Measurements from ENCODE around the gene RNF138. TPM values are rescaled to one million over a fixed set of nuclear protein-coding genes. Genes with fewer than 3 reads are reported as not detected.

RNF138 gene
- total RNA-seq, 1 experiment from 2014 or later: 61.8 TPM

DNA sequence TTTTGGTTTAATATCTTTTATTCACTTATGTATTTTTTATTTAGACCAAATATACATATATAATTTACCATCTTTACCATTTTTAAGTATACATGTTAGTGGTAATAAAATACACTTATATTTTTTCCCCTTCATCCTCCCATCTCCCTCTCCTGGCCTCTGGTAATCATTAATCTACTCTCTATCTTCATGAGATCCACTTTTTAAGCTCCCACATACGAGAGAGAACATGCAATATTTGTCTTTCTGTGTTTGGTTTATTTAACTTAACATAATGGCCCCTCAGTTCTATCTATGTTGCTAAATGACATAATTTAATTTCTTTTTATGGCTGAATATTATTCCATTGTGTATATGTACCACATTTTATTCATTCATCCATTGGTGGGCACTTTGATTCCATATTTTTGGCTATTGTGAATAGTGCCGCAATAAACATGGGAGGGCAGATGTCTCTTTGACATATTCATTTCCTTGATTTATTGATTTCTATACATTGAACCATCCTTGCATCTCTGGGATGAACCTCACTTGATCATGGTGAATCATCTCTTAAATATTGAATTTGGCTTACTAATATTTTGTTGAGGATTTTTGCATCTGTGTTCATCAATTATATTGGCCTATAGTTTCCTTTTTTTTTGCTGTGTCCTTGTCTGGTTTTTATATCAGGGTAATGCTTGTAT, 56.7 kb downstream of the RNF138 start:
- H3K4me1 ChIP-seq (ENCODE audit: insufficient read depth, low read length, poor library complexity, severe bottlenecking): no peaks in the 10 kb centered on the region
- no peak overlapping the region for H3K27ac ChIP-seq (ENCODE audit: low read depth, low read length, poor library complexity, severe bottlenecking)
- POLR2A ChIA-PET (ENCODE audit: low non-redundant PET): no interaction called here
- DNase-seq (ENCODE audit: low spot score): no peak
- no peaks in the 10 kb centered on the region for H3K9me3 ChIP-seq (ENCODE audit: low read depth, low read length, poor library complexity, severe bottlenecking)
- CTCF ChIA-PET: interaction anchor here (0.6 to 0.7 kb wide), 2 partner anchors 124 to 406 kb away, joined by 3 read pairs; no protein-coding TSS in a partner anchor
- H3K36me3 ChIP-seq (ENCODE audit: insufficient read depth, low read length, poor library complexity, severe bottlenecking): no peaks in the 10 kb centered on the region
- BruUV-seq (replicated peaks): no TSS peak
- H3K27me3 ChIP-seq (replicated peaks; ENCODE audit: insufficient read depth, low read depth, low read length, poor library complexity): no peaks in the 10 kb centered on the region
- no peak overlapping the region for H3K4me3 ChIP-seq (ENCODE audit: low read depth, low read length, poor library complexity, severe bottlenecking)
- TF ChIP-seq EZH2 (IDR thresholded peaks at IDR 0.05; ENCODE audit: borderline replicate concordance, low read depth, low read length, poor library complexity, severe bottlenecking): no peak
- TF ChIP-seq, protein P1, sequence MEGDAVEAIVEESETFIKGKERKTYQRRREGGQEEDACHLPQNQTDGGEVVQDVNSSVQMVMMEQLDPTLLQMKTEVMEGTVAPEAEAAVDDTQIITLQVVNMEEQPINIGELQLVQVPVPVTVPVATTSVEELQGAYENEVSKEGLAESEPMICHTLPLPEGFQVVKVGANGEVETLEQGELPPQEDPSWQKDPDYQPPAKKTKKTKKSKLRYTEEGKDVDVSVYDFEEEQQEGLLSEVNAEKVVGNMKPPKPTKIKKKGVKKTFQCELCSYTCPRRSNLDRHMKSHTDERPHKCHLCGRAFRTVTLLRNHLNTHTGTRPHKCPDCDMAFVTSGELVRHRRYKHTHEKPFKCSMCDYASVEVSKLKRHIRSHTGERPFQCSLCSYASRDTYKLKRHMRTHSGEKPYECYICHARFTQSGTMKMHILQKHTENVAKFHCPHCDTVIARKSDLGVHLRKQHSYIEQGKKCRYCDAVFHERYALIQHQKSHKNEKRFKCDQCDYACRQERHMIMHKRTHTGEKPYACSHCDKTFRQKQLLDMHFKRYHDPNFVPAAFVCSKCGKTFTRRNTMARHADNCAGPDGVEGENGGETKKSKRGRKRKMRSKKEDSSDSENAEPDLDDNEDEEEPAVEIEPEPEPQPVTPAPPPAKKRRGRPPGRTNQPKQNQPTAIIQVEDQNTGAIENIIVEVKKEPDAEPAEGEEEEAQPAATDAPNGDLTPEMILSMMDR (conservative IDR thresholded peaks at IDR 0.05; ENCODE audit: low read depth, low read length): no peak
- intact Hi-C loops (cut with micrococcal nuclease; ENCODE audit: unreplicated experiment): no loop called here

- TF ChIP-seq, protein P1 (conservative IDR thresholded peaks at IDR 0.05; ENCODE audit: low read depth, low read length): no peak
- TF ChIP-seq EZH2 (IDR thresholded peaks at IDR 0.05; ENCODE audit: borderline replicate concordance, low read depth, low read length, poor library complexity, severe bottlenecking): no peak
- Histone ChIP-seq H3K4me3 (ENCODE audit: low read depth, low read length, poor library complexity, severe bottlenecking) (no peak overlapping the region), H3K27me3 (replicated peaks; ENCODE audit: insufficient read depth, low read depth, low read length, poor library complexity) (no peaks in the 10 kb centered on the region), H3K36me3 (ENCODE audit: insufficient read depth, low read length, poor library complexity, severe bottlenecking) (no peaks in the 10 kb centered on the region), H3K9me3 (ENCODE audit: low read depth, low read length, poor library complexity, severe bottlenecking) (no peaks in the 10 kb centered on the region), H3K27ac (ENCODE audit: low read depth, low read length, poor library complexity, severe bottlenecking) (no peak overlapping the region), H3K4me1 (ENCODE audit: insufficient read depth, low read length, poor library complexity, severe bottlenecking) (no peaks in the 10 kb centered on the region)
- BruUV-seq (replicated peaks): no TSS peak
- no peak for DNase-seq (ENCODE audit: low spot score)
- intact Hi-C loops (cut with micrococcal nuclease; ENCODE audit: unreplicated experiment): loop anchor here (10.0 kb wide), 1 partner anchor 772 kb away; no protein-coding TSS in a partner anchor
- CTCF ChIA-PET: no interaction called here
- POLR2A ChIA-PET (ENCODE audit: low non-redundant PET): no interaction called here
These were observed 61.2 kb downstream of the RNF138 start for GRCh38 chr18:32152705-32153448.

GRCh38 chr18:32156855-32157254, 65.2 kb downstream of the RNF138 start:
- CTCF ChIA-PET: interaction anchor here (0.6 to 2.4 kb wide), 2 partner anchors 114 to 396 kb away, joined by 5 to 18 read pairs; no protein-coding TSS in a partner anchor
- intact Hi-C loops (cut with micrococcal nuclease; ENCODE audit: unreplicated experiment): loop anchor here (5.0 to 10.0 kb wide), 2 partner anchors 115 to 768 kb away; no protein-coding TSS in a partner anchor

More at GRCh38 chr18:32156855-32157254, 65.2 kb downstream of the RNF138 start:
- DNase-seq (ENCODE audit: low spot score): no peak
- Histone ChIP-seq H3K27ac (ENCODE audit: low read depth, low read length, poor library complexity, severe bottlenecking) (no peak overlapping the region), H3K4me3 (ENCODE audit: low read depth, low read length, poor library complexity, severe bottlenecking) (no peak overlapping the region), H3K27me3 (replicated peaks; ENCODE audit: insufficient read depth, low read depth, low read length, poor library complexity) (no peaks in the 10 kb centered on the region), H3K9me3 (ENCODE audit: low read depth, low read length, poor library complexity, severe bottlenecking) (no peaks in the 10 kb centered on the region), H3K36me3 (ENCODE audit: insufficient read depth, low read length, poor library complexity, severe bottlenecking) (no peaks in the 10 kb centered on the region), H3K4me1 (ENCODE audit: insufficient read depth, low read length, poor library complexity, severe bottlenecking) (peaks cover 7% of the 10 kb centered on the region)
- TF ChIP-seq, protein P1 (conservative IDR thresholded peaks at IDR 0.05; ENCODE audit: low read depth, low read length): no peak
- TF ChIP-seq EZH2 (IDR thresholded peaks at IDR 0.05; ENCODE audit: borderline replicate concordance, low read depth, low read length, poor library complexity, severe bottlenecking): no peak
- POLR2A ChIA-PET (ENCODE audit: low non-redundant PET): no interaction called here
- BruUV-seq (replicated peaks): no TSS peak

Measured in A673 (cell line).